ENCODE data around the gene CTNNA2.

GRCh38 chr2:79512442-79513401 lies at the start of gene CTNNA2:
- no peak for TF ChIP-seq CTCF (conservative IDR thresholded peaks at IDR 0.05)
- TF ChIP-seq EZH2 (IDR thresholded peaks at IDR 0.05; ENCODE audit: low read depth) = no peak

Data from PC-9 (cell line).